ENCODE data around the gene TRIM72. TPM values are rescaled to one million over a fixed set of nuclear protein-coding genes. Genes with fewer than 3 reads are reported as not detected.
"Not testable (repeated sequence)": the region's sequence is repeated elsewhere in the genome, so short reads cannot be mapped to it uniquely, and the experiment has no call there.

Gene TRIM72
- total RNA-seq, 1 donor from 2014 or later, result 0.18 TPM

- no peaks in the 10 kb centered on the region for H3K4me1 Mint-ChIP-seq (ENCODE audit: unreplicated experiment)
- no peak for TF ChIP-seq CTCF (IDR thresholded peaks at IDR 0.05; ENCODE audit: unreplicated experiment)
- no peaks in the 10 kb centered on the region for H3K9me3 Mint-ChIP-seq (ENCODE audit: unreplicated experiment)
- H3K36me3 Mint-ChIP-seq (ENCODE audit: low read depth, unreplicated experiment), result no peaks in the 10 kb centered on the region
- no peak overlapping the region for H3K27ac Mint-ChIP-seq (ENCODE audit: unreplicated experiment)
- H3K27me3 Mint-ChIP-seq (ENCODE audit: unreplicated experiment), result peaks cover 6% of the 10 kb centered on the region
- H3K4me3 Mint-ChIP-seq (ENCODE audit: unreplicated experiment), result no peak overlapping the region
- no peak for DNase-seq (ENCODE audit: low spot score)
These were observed 59.8 kb downstream of the TRIM72 start for GRCh38 chr16:31273676-31274075.

GRCh38 chr16:31274831-31275816, 61.2 kb downstream of the TRIM72 start:
- no peak overlapping the region for H3K27ac Mint-ChIP-seq (ENCODE audit: unreplicated experiment)

GRCh38 chr16:31276600-31276999, 62.7 kb downstream of the TRIM72 start:
- Mint-ChIP-seq H3K4me3 (ENCODE audit: unreplicated experiment) (no peak overlapping the region), H3K27me3 (ENCODE audit: unreplicated experiment) (peaks cover 12% of the 10 kb centered on the region), H3K36me3 (ENCODE audit: low read depth, unreplicated experiment) (no peaks in the 10 kb centered on the region), H3K27ac (ENCODE audit: unreplicated experiment) (no peak overlapping the region), H3K4me1 (ENCODE audit: unreplicated experiment) (no peaks in the 10 kb centered on the region), H3K9me3 (ENCODE audit: unreplicated experiment) (no peaks in the 10 kb centered on the region)
- DNase-seq (ENCODE audit: low spot score), result no peak
- TF ChIP-seq CTCF (IDR thresholded peaks at IDR 0.05; ENCODE audit: unreplicated experiment), result no peak

More at GRCh38 chr16:31274831-31275816, 61.2 kb downstream of the TRIM72 start:
- Mint-ChIP-seq H3K9me3 (ENCODE audit: unreplicated experiment) (no peaks in the 10 kb centered on the region), H3K4me1 (ENCODE audit: unreplicated experiment) (no peaks in the 10 kb centered on the region), H3K36me3 (ENCODE audit: low read depth, unreplicated experiment) (no peaks in the 10 kb centered on the region), H3K4me3 (ENCODE audit: unreplicated experiment) (no peak overlapping the region), H3K27me3 (ENCODE audit: unreplicated experiment) (peaks cover 10% of the 10 kb centered on the region)
- DNase-seq (ENCODE audit: low spot score), result no peak
- TF ChIP-seq CTCF (IDR thresholded peaks at IDR 0.05; ENCODE audit: unreplicated experiment), result no peak

- DNase-seq (ENCODE audit: low spot score), result no peak
- no peaks in the 10 kb centered on the region for H3K9me3 Mint-ChIP-seq (ENCODE audit: unreplicated experiment)
- no peak for TF ChIP-seq CTCF (IDR thresholded peaks at IDR 0.05; ENCODE audit: unreplicated experiment)
- no peaks in the 10 kb centered on the region for H3K36me3 Mint-ChIP-seq (ENCODE audit: low read depth, unreplicated experiment)
- peaks cover 14% of the 10 kb centered on the region for H3K27me3 Mint-ChIP-seq (ENCODE audit: unreplicated experiment)
- H3K27ac Mint-ChIP-seq (ENCODE audit: unreplicated experiment), result no peak overlapping the region
- H3K4me3 Mint-ChIP-seq (ENCODE audit: unreplicated experiment), result no peak overlapping the region
- H3K4me1 Mint-ChIP-seq (ENCODE audit: unreplicated experiment), result no peaks in the 10 kb centered on the region
These were observed 63.8 kb downstream of the TRIM72 start for GRCh38 chr16:31277659-31278260.

- not testable (repeated sequence) for H3K4me3 Mint-ChIP-seq (ENCODE audit: unreplicated experiment); H3K36me3 Mint-ChIP-seq (ENCODE audit: low read depth, unreplicated experiment); DNase-seq (ENCODE audit: low spot score); H3K9me3 Mint-ChIP-seq (ENCODE audit: unreplicated experiment); H3K27ac Mint-ChIP-seq (ENCODE audit: unreplicated experiment); H3K4me1 Mint-ChIP-seq (ENCODE audit: unreplicated experiment)
- H3K27me3 Mint-ChIP-seq (ENCODE audit: unreplicated experiment), result peaks cover 13% of the 10 kb centered on the region
These were observed 64.9 kb downstream of the TRIM72 start for GRCh38 chr16:31278853-31279252.

Other genes starting within 250 kb of the TRIM72 start
- gene HSD3B7, start 228.9 kb upstream of the TRIM72 start, total RNA-seq (ENCODE audit: unreplicated experiment), result 5.3 TPM
- gene STX1B, start 203.5 kb upstream of the TRIM72 start, total RNA-seq (ENCODE audit: unreplicated experiment), result 5.5 TPM
- gene STX4, start 180.6 kb upstream of the TRIM72 start, total RNA-seq (ENCODE audit: unreplicated experiment), result 74.2 TPM
- 13.6 TPM for gene ZNF668, start 139.9 kb upstream of the TRIM72 start, total RNA-seq (ENCODE audit: unreplicated experiment)
- 25.5 TPM for gene ZNF646, start 139.7 kb upstream of the TRIM72 start, total RNA-seq (ENCODE audit: unreplicated experiment)
- 1.8 TPM for gene PRSS53, start 125.2 kb upstream of the TRIM72 start, total RNA-seq (ENCODE audit: unreplicated experiment)
- gene VKORC1, start 119.3 kb upstream of the TRIM72 start, total RNA-seq (ENCODE audit: unreplicated experiment), result 59.6 TPM
- gene BCKDK, start 105.7 kb upstream of the TRIM72 start, total RNA-seq (ENCODE audit: unreplicated experiment), result 56.8 TPM
- 49.7 TPM for gene KAT8, start 96.5 kb upstream of the TRIM72 start, total RNA-seq (ENCODE audit: unreplicated experiment)
- gene PRSS8, start 78.4 kb upstream of the TRIM72 start, total RNA-seq (ENCODE audit: unreplicated experiment), result 3.8 TPM
- gene PRSS36, start 64.1 kb upstream of the TRIM72 start, total RNA-seq (ENCODE audit: unreplicated experiment), result 0.74 TPM
- 590 TPM for gene FUS, start 34.0 kb upstream of the TRIM72 start, total RNA-seq (ENCODE audit: unreplicated experiment)
- gene PYCARD, start 11.4 kb upstream of the TRIM72 start, total RNA-seq (ENCODE audit: unreplicated experiment), result 35.6 TPM
- not detected for gene PYDC1, start 3.0 kb downstream of the TRIM72 start, total RNA-seq (ENCODE audit: unreplicated experiment)
- 0.74 TPM for gene ITGAM, start 45.9 kb downstream of the TRIM72 start, total RNA-seq (ENCODE audit: unreplicated experiment)
- not detected for gene ITGAX, start 141.1 kb downstream of the TRIM72 start, total RNA-seq (ENCODE audit: unreplicated experiment)
- gene ITGAD, start 179.2 kb downstream of the TRIM72 start, total RNA-seq (ENCODE audit: unreplicated experiment), result not detected
- not detected for gene COX6A2, start 214.2 kb downstream of the TRIM72 start, total RNA-seq (ENCODE audit: unreplicated experiment)
- gene ZNF843, start 228.7 kb downstream of the TRIM72 start, total RNA-seq (ENCODE audit: unreplicated experiment), result 2.5 TPM
- gene ARMC5, start 245.4 kb downstream of the TRIM72 start, total RNA-seq (ENCODE audit: unreplicated experiment), result 15.9 TPM